ENCODE measurements around the gene MRTO4.

DNA sequence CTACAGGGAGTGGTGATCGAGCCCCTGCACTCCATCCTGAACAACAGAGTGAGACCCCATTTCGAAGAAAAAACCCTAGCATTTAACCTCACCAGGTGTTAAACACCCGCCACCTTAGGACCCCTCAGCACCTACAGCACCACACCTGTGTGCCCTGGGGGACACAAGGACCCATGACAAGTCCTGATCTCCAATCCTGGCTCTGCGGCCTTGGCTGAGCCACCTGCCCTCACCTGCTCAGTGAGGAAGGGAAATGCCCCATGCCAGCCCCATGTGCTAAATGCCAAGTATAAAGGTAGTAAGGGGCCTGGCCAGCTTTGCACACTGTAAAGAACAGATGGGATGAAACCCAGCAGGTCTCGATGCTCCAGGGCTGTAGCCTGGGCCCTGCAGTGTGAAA, 11.1 kb downstream of the MRTO4 start:
- no peak for TF ChIP-seq ATF3 (IDR thresholded peaks at IDR 0.05; ENCODE audit: borderline replicate concordance, extremely low read depth, low read depth, low read length)
- TF ChIP-seq, protein P1, sequence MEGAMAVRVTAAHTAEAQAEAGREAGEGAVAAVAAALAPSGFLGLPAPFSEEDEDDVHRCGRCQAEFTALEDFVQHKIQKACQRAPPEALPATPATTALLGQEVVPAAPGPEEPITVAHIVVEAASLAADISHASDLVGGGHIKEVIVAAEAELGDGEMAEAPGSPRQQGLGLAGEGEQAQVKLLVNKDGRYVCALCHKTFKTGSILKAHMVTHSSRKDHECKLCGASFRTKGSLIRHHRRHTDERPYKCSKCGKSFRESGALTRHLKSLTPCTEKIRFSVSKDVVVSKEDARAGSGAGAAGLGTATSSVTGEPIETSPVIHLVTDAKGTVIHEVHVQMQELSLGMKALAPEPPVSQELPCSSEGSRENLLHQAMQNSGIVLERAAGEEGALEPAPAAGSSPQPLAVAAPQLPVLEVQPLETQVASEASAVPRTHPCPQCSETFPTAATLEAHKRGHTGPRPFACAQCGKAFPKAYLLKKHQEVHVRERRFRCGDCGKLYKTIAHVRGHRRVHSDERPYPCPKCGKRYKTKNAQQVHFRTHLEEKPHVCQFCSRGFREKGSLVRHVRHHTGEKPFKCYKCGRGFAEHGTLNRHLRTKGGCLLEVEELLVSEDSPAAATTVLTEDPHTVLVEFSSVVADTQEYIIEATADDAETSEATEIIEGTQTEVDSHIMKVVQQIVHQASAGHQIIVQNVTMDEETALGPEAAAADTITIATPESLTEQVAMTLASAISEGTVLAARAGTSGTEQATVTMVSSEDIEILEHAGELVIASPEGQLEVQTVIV (IDR thresholded peaks at IDR 0.05; ENCODE audit: borderline replicate concordance, partially characterized antibody), result no peak
- TF ChIP-seq STAT1 (conservative IDR thresholded peaks at IDR 0.05), result no peak
- TF ChIP-seq NRF1 (conservative IDR thresholded peaks at IDR 0.05; ENCODE audit: low read depth, low read length), result no peak
- TF ChIP-seq MXI1 (IDR thresholded peaks at IDR 0.05; ENCODE audit: low read depth, low read length), result no peak
- TF ChIP-seq NR2F1 (conservative IDR thresholded peaks at IDR 0.05), result no peak

Measured in GM12878 (cell line).